ENCODE data around the gene RPA3.

Gene RPA3

GRCh38 chr7:7718492-7718891, at the start of gene RPA3:
RPA3 (minus strand) TSS chr7:7718607; CDS start chr7:7640418, 78,189 bp downstream.
- H3K4me3 Mint-ChIP-seq: no peak within 1 kb of the TSS
- H3K27ac Mint-ChIP-seq: no peak within 1 kb of the TSS
- no peak for DNase-seq
- peaks cover 3 to 4% of the 10 kb centered on the region in 2 donors for H3K4me1 Mint-ChIP-seq
- peaks cover 0 to 1% of the 10 kb centered on the region in 2 donors for H3K9me3 Mint-ChIP-seq
- peaks cover 4 to 16% of the 10 kb centered on the region in 2 donors for H3K36me3 Mint-ChIP-seq
- no peak for ATAC-seq (replicated peaks)
- no peaks in the 10 kb centered on the region for H3K27me3 Mint-ChIP-seq

- no peak overlapping the region for H3K27ac Mint-ChIP-seq
- H3K9me3 Mint-ChIP-seq: no peaks in the 10 kb centered on the region
- DNase-seq (no peak), ATAC-seq (replicated peaks) (no peak)
- no peaks in the 10 kb centered on the region for H3K27me3 Mint-ChIP-seq
- H3K4me1 Mint-ChIP-seq: peaks cover 17 to 24% of the 10 kb centered on the region in 2 donors
- no peak overlapping the region for H3K4me3 Mint-ChIP-seq
- no peaks in the 10 kb centered on the region for H3K36me3 Mint-ChIP-seq
Measured at GRCh38 chr7:7766671-7767070, 48.3 kb upstream of the RPA3 start.

- no peak overlapping the region for H3K27ac Mint-ChIP-seq
- no peaks in the 10 kb centered on the region for H3K9me3 Mint-ChIP-seq
- no peak for DNase-seq
- H3K4me3 Mint-ChIP-seq: no peak overlapping the region
- peaks cover 24 to 30% of the 10 kb centered on the region in 2 donors for H3K4me1 Mint-ChIP-seq
- ATAC-seq (replicated peaks): peak; percentile 47 to 65
- no peaks in the 10 kb centered on the region for H3K36me3 Mint-ChIP-seq
- H3K27me3 Mint-ChIP-seq: no peaks in the 10 kb centered on the region
Measured at GRCh38 chr7:7765422-7765821, 47.0 kb upstream of the RPA3 start.

DNA sequence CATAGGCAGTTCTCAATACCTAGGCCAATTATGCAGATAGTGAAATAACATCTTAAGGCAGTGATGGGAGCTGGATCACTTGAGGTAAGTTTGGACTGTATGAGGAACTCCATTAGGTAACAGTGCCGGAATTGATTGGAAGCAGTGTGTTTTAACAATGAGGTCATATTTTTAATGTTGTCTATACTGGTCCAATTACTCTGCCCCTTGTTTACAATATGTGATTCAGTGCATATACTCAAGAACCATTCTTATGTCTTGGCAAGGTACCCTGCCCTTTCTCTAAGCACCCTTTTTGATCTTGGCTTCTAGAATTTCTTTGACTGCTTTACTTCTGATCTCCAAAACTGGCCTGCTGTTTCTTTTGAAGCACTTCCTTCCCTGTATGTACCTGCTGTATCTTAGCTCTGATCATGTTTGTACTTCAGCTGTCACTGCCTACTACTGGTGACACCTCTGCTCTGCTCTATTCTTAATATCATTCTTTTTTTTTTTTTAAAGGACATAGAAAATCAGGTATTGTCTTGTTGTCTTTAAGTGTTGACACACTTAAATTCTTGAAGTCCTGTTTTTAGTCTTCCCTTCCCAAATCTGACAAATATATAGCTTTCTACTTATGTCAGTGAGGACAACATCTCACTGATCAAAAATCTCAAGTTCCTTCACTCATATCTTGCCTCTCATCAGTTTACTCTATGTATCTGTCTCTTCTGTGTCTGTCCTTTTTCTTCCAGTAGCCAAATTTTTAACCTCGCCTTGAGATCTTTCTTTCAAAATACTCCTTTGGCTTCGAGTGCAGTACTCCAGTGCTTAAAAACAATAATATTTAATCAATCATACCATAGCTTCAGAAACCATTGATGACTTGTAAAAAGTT, 46.4 kb upstream of the RPA3 start:
- Mint-ChIP-seq H3K36me3 (no peaks in the 10 kb centered on the region), H3K9me3 (no peaks in the 10 kb centered on the region), H3K4me3 (no peak overlapping the region), H3K27me3 (no peaks in the 10 kb centered on the region), H3K4me1 (peaks cover 24 to 33% of the 10 kb centered on the region in 2 donors), H3K27ac (peak overlapping the region; percentile 44)
- no peak for DNase-seq
- ATAC-seq (replicated peaks): no peak

DNA sequence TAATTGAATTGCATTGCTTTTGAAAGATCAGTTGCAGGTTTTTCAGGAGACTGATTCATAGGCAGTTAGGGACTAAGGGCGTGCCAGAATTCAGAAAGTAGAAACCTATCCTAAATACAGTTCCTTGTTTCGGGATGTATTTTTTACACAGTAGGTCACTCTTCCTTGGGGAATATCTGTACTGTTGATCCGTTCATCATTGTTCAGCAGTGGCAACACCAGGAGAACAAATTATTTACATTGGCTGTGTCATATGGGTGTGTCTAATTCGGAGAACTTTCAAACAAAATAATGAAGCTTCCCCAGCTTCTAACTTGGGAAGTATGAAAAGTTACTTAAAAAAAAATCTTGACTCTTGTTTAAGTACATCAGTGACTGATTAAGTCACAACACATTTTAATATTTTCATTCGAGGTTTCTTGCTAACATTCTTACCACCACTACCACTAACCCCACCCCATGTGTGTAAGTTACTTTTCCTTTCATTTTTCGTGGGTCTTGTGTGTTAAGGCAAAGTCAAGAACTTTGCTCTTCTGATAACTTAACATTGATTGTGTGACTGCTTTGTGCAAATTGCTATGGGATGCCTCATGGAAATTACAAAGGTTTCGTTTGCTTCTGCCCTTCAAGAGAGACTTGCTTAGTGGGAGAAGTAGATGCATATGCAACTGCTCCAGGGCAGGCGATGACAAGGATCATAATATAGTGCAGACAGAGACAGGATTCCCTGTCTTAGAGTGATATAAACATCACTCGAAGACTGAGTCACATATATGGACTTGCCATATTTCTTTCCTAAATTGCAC, 43.8 kb upstream of the RPA3 start:
- H3K4me3 Mint-ChIP-seq: peak overlapping the region; percentile 84 to 90
- no peaks in the 10 kb centered on the region for H3K9me3 Mint-ChIP-seq
- no peaks in the 10 kb centered on the region for H3K36me3 Mint-ChIP-seq
- peak overlapping the region; percentile 94 for H3K27ac Mint-ChIP-seq
- no peaks in the 10 kb centered on the region for H3K27me3 Mint-ChIP-seq
- peaks cover 21 to 33% of the 10 kb centered on the region in 2 donors for H3K4me1 Mint-ChIP-seq
- no peak for DNase-seq
- peak; percentile 74 to 75 for ATAC-seq (replicated peaks)

DNA sequence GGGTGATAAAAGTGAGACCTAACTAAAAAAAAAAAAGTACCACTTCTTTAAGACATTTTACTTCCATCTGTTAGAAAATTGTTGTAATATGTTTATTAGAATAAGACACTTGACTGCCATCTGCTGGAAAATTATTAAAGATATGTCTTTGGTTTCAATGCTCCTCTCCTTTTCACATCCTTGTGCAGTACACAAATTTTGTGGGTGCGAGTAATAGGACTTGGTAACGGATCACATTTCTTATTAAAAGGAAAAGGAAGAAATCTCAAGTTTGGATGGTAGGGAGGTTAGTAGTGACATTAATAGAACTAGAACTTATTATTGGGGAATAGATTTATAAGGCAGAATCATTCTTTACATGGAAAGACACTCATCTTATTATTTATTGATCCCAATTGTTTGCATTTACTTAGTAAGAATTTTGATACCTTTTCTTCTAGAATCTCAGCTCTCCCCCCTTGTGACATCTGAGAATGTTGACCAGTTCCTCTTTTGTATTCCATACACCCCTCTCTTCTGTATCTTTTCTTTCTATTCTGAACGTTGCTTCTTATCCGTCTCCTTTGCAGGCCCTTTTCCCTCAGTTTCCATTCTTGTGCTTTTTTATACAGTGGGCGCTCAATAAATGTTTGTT, 43.0 kb upstream of the RPA3 start:
- DNase-seq (no peak), ATAC-seq (replicated peaks) (peak; percentile 58 to 62)
- H3K4me3 Mint-ChIP-seq: peak overlapping the region; percentile 84 to 90
- H3K27me3 Mint-ChIP-seq: no peaks in the 10 kb centered on the region
- H3K27ac Mint-ChIP-seq: peak overlapping the region; percentile 16
- H3K4me1 Mint-ChIP-seq: peaks cover 21 to 33% of the 10 kb centered on the region in 2 donors
- no peaks in the 10 kb centered on the region for H3K9me3 Mint-ChIP-seq
- no peaks in the 10 kb centered on the region for H3K36me3 Mint-ChIP-seq

GRCh38 chr7:7757576-7757975, 39.2 kb upstream of the RPA3 start:
- DNase-seq (no peak), ATAC-seq (replicated peaks) (no peak)
- Mint-ChIP-seq H3K4me3 (no peak overlapping the region), H3K27me3 (no peaks in the 10 kb centered on the region), H3K9me3 (peaks cover 0 to 4% of the 10 kb centered on the region in 2 donors), H3K4me1 (peaks cover 12 to 22% of the 10 kb centered on the region in 2 donors), H3K27ac (no peak overlapping the region), H3K36me3 (peaks cover 8% of the 10 kb centered on the region in 2 donors)

DNA sequence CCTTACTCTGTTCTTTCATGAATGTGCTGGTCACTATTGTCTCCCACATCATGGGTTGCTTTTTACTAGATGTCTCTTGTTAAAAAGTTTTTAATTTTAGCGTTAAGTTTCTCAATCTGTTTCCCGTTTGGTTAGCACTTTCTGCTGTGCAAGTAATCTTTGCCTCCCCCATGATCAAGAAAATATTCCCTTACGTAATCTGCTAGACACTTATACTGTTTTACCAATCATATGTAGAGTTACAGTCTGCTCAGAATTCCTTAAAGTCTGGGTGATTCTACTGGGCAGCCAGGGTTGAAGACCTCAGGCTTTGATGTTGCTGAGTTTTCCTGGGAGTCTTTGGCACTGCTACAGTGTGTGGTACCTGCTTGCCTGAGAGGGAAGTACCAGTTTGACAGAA, 38.2 kb upstream of the RPA3 start:
- Mint-ChIP-seq H3K9me3 (peaks cover 0 to 4% of the 10 kb centered on the region in 2 donors), H3K4me3 (no peak overlapping the region), H3K36me3 (peaks cover 8% of the 10 kb centered on the region in 2 donors), H3K4me1 (peaks cover 6 to 14% of the 10 kb centered on the region in 2 donors), H3K27me3 (no peaks in the 10 kb centered on the region), H3K27ac (no peak overlapping the region)
- DNase-seq (no peak), ATAC-seq (replicated peaks) (no peak)

DNA sequence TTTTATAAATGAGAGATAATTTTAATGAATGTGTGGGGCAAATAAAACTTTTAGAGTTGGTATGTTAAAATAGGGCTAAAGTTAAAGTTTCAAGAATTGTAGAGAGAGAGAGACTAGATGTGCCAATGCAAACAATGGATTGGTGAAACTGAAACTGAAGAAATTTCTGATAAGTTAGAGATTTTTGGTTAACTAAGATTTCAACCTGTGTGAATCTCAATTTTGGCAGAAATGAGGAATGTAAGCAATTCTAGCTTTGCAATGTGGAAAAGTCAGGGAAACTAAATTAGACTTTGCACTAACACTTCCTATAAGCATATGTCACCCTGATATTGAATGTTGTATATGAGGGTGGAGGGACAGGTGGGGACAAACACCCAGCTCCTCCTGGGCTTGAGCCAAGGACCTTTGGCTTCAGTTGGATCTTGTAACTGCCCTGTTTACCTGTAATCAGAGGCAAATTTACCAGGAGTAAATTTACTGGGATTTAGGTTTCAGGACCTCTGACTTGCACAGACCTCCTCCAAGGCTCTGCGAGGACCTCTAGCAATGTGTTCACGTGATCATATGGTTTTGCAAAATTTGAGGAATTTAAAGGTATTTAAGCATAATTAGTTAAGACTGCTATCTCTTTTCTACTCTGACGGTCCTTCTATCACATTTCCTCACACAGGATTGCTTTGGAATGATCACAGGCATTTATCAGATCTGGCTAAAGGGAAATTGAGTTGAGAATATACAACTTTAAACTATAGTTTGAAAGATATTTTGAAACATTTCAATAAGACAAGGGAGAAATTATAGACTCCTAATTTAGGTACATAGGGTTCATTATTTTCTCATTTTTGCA, 33.1 kb upstream of the RPA3 start:
- peaks cover 0 to 4% of the 10 kb centered on the region in 2 donors for H3K9me3 Mint-ChIP-seq
- no peaks in the 10 kb centered on the region for H3K27me3 Mint-ChIP-seq
- peaks cover 8% of the 10 kb centered on the region in 2 donors for H3K36me3 Mint-ChIP-seq
- H3K4me1 Mint-ChIP-seq: no peaks in the 10 kb centered on the region
- DNase-seq (no peak), ATAC-seq (replicated peaks) (no peak)
- H3K27ac Mint-ChIP-seq: no peak overlapping the region
- no peak overlapping the region for H3K4me3 Mint-ChIP-seq

DNA sequence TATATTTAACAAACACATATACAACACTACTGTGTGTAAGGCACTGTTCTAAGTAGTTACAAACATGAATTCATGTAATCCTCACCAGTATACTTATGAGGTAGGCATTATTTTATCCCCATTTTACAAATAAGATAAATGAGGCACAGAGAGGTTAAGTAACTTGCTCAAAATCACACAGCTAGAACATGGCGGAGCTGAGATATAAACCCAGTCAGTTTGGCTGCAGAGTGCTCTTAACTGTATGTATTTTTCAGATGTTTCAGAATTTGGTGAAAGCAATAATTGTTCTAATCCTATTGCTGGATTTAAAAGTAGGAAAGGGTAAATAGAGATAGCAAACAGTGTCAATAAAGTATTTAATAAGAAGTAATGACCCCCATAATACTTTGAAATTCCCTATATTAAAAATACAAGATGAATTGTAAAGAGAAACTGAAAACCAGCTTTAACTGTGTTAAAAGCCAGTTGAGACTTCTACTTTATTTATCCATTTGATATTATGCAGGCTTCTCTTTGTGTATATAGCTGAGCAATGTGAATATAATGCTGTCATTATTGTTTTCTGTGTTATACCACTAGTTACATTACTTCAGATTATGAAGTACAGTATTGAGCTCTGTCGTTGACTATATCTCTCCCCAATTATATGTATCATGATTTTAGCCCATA, 32.3 kb upstream of the RPA3 start:
- Mint-ChIP-seq H3K27ac (no peak overlapping the region), H3K9me3 (peaks cover 0 to 6% of the 10 kb centered on the region in 2 donors), H3K27me3 (no peaks in the 10 kb centered on the region), H3K4me1 (peaks cover 4 to 7% of the 10 kb centered on the region in 2 donors), H3K4me3 (no peak overlapping the region), H3K36me3 (peaks cover 8% of the 10 kb centered on the region in 2 donors)
- ATAC-seq (replicated peaks): no peak
- no peak for DNase-seq

- Mint-ChIP-seq H3K4me3 (no peak overlapping the region), H3K27me3 (no peaks in the 10 kb centered on the region), H3K4me1 (peaks cover 6 to 16% of the 10 kb centered on the region in 2 donors), H3K27ac (no peak overlapping the region), H3K36me3 (peaks cover 5% of the 10 kb centered on the region in 2 donors), H3K9me3 (peaks cover 0 to 2% of the 10 kb centered on the region in 2 donors)
- no peak for DNase-seq
- no peak for ATAC-seq (replicated peaks)
Measured at GRCh38 chr7:7746458-7746857, 28.1 kb upstream of the RPA3 start.

DNA sequence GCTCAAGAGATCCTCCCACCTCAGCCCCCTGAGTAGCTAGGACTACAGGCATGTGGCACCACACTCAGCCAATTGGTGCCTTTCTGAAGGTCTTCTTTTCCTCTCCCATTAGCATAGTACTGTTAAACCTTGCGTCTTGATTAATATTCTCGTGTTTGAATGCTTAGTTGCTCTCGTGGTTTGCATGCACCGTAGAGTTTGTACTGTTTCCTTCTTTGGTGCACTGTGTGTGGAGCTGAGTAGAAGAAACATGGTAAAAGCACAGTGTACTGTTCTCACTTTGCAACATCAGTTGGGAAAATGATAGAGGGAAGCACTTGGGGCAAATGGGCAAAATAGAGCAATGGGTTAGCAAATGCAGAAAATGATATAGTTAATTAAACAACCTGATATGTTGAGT, 27.6 kb upstream of the RPA3 start:
- DNase-seq: no peak
- peaks cover 0 to 2% of the 10 kb centered on the region in 2 donors for H3K9me3 Mint-ChIP-seq
- H3K27me3 Mint-ChIP-seq: no peaks in the 10 kb centered on the region
- H3K4me3 Mint-ChIP-seq: peak overlapping the region; percentile 1 to 48
- ATAC-seq (replicated peaks): peak; percentile 82 to 88
- H3K27ac Mint-ChIP-seq: peak overlapping the region; percentile 22
- H3K4me1 Mint-ChIP-seq: peaks cover 6 to 16% of the 10 kb centered on the region in 2 donors
- peaks cover 5% of the 10 kb centered on the region in 2 donors for H3K36me3 Mint-ChIP-seq

- DNase-seq: no peak
- peaks cover 6 to 18% of the 10 kb centered on the region in 2 donors for H3K4me1 Mint-ChIP-seq
- no peak overlapping the region for H3K4me3 Mint-ChIP-seq
- no peaks in the 10 kb centered on the region for H3K27me3 Mint-ChIP-seq
- no peak overlapping the region for H3K27ac Mint-ChIP-seq
- H3K9me3 Mint-ChIP-seq: peaks cover 0 to 2% of the 10 kb centered on the region in 2 donors
- ATAC-seq (replicated peaks): no peak
- peaks cover 5% of the 10 kb centered on the region in 2 donors for H3K36me3 Mint-ChIP-seq
Measured at GRCh38 chr7:7745258-7745657, 26.9 kb upstream of the RPA3 start.
